HL-60 (cell line): ENCODE measurements around the gene SPI1.

Source experiments
- GABPA ChIP-seq: IDR thresholded peaks from 2 replicates; pipeline ENCODE4 v1.6.1; 2012; ENCODE audit warnings: low read depth
- POLR2AphosphoS5 ChIP-seq: IDR thresholded peaks from 2 replicates; pipeline ENCODE4 v1.6.1; 2012; ENCODE audit warnings: low read depth
- SPI1 ChIP-seq: IDR thresholded peaks from 2 replicates; pipeline ENCODE4 v1.6.1; 2012; ENCODE audit warnings: low read depth, mild to moderate bottlenecking, borderline replicate concordance
- TF ChIP-seq, protein P1 (sequence below): IDR thresholded peaks from one replicate; pipeline ENCODE4 v1.5.1; 2011; ENCODE audit warnings: low read length, control low read depth, inconsistent platforms; ENCODE audit not compliant: insufficient read depth
- TF ChIP-seq, protein P2 (sequence below): IDR thresholded peaks from 2 replicates; pipeline ENCODE4 v1.6.1; 2012; ENCODE audit warnings: low read depth; ENCODE audit not compliant: insufficient replicate concordance

DNA sequence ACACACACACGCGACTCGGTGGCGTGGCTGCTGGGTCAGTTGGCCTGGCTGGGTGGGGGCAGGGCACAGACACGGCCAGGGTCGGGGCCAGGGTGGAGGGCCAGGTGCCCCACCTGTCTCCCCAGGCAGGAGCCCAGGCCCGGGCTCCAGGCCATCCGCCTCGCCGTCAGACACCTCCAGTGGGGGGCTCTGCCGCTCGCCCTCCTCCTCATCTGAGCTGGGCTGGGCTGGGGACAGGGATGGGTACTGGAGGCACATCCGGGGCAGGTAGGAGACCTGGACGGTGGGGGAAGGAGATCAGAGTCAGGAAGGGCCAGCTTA is 19.7 kb downstream of the SPI1 start:
- TF ChIP-seq, protein P1, sequence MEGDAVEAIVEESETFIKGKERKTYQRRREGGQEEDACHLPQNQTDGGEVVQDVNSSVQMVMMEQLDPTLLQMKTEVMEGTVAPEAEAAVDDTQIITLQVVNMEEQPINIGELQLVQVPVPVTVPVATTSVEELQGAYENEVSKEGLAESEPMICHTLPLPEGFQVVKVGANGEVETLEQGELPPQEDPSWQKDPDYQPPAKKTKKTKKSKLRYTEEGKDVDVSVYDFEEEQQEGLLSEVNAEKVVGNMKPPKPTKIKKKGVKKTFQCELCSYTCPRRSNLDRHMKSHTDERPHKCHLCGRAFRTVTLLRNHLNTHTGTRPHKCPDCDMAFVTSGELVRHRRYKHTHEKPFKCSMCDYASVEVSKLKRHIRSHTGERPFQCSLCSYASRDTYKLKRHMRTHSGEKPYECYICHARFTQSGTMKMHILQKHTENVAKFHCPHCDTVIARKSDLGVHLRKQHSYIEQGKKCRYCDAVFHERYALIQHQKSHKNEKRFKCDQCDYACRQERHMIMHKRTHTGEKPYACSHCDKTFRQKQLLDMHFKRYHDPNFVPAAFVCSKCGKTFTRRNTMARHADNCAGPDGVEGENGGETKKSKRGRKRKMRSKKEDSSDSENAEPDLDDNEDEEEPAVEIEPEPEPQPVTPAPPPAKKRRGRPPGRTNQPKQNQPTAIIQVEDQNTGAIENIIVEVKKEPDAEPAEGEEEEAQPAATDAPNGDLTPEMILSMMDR, result no peak
- TF ChIP-seq POLR2AphosphoS5 (peak; percentile 18), GABPA (no peak), SPI1 (no peak)
- TF ChIP-seq, protein P2, sequence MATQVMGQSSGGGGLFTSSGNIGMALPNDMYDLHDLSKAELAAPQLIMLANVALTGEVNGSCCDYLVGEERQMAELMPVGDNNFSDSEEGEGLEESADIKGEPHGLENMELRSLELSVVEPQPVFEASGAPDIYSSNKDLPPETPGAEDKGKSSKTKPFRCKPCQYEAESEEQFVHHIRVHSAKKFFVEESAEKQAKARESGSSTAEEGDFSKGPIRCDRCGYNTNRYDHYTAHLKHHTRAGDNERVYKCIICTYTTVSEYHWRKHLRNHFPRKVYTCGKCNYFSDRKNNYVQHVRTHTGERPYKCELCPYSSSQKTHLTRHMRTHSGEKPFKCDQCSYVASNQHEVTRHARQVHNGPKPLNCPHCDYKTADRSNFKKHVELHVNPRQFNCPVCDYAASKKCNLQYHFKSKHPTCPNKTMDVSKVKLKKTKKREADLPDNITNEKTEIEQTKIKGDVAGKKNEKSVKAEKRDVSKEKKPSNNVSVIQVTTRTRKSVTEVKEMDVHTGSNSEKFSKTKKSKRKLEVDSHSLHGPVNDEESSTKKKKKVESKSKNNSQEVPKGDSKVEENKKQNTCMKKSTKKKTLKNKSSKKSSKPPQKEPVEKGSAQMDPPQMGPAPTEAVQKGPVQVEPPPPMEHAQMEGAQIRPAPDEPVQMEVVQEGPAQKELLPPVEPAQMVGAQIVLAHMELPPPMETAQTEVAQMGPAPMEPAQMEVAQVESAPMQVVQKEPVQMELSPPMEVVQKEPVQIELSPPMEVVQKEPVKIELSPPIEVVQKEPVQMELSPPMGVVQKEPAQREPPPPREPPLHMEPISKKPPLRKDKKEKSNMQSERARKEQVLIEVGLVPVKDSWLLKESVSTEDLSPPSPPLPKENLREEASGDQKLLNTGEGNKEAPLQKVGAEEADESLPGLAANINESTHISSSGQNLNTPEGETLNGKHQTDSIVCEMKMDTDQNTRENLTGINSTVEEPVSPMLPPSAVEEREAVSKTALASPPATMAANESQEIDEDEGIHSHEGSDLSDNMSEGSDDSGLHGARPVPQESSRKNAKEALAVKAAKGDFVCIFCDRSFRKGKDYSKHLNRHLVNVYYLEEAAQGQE, result no peak
